ENCODE results near the gene TRIM37.

TRIM37 gene

GRCh38 chr17:58991718-58992331 is 114.9 kb downstream of the TRIM37 start:
- no peak for TF ChIP-seq REST (IDR thresholded peaks at IDR 0.05; ENCODE audit: insufficient read depth in 1 of 2, low read depth in 2 of 2, low read length in 2 of 2)
- TF ChIP-seq TAF1 (IDR thresholded peaks at IDR 0.05; ENCODE audit: borderline replicate concordance, insufficient read depth, low read length), result no peak
- no peak for TF ChIP-seq SIN3A (IDR thresholded peaks at IDR 0.05; ENCODE audit: borderline replicate concordance, insufficient read depth, low read length)
- no peak for TF ChIP-seq POLR2AphosphoS5 (IDR thresholded peaks at IDR 0.05; ENCODE audit: low read depth, low read length)
- no peak for TF ChIP-seq FOXP2 (optimal IDR thresholded peaks at IDR 0.05; ENCODE audit: borderline replicate concordance, extremely low read depth, extremely low read length, insufficient read depth)

- TF ChIP-seq REST (IDR thresholded peaks at IDR 0.05; ENCODE audit: insufficient read depth in 1 of 2, low read depth in 2 of 2, low read length in 2 of 2), result no peak
- TF ChIP-seq TAF1 (IDR thresholded peaks at IDR 0.05; ENCODE audit: borderline replicate concordance, insufficient read depth, low read length), result no peak
- TF ChIP-seq POLR2AphosphoS5 (IDR thresholded peaks at IDR 0.05; ENCODE audit: low read depth, low read length), result no peak
- no peak for TF ChIP-seq SIN3A (IDR thresholded peaks at IDR 0.05; ENCODE audit: borderline replicate concordance, insufficient read depth, low read length)
- TF ChIP-seq FOXP2 (optimal IDR thresholded peaks at IDR 0.05; ENCODE audit: borderline replicate concordance, extremely low read depth, extremely low read length, insufficient read depth), result no peak
Measured at GRCh38 chr17:58989629-58990028, 117.1 kb downstream of the TRIM37 start.

- TF ChIP-seq TAF1 (IDR thresholded peaks at IDR 0.05; ENCODE audit: borderline replicate concordance, insufficient read depth, low read length), result no peak
- no peak for TF ChIP-seq REST (IDR thresholded peaks at IDR 0.05; ENCODE audit: insufficient read depth in 1 of 2, low read depth in 2 of 2, low read length in 2 of 2)
- TF ChIP-seq SIN3A (IDR thresholded peaks at IDR 0.05; ENCODE audit: borderline replicate concordance, insufficient read depth, low read length), result no peak
- TF ChIP-seq FOXP2 (optimal IDR thresholded peaks at IDR 0.05; ENCODE audit: borderline replicate concordance, extremely low read depth, extremely low read length, insufficient read depth), result no peak
- no peak for TF ChIP-seq POLR2AphosphoS5 (IDR thresholded peaks at IDR 0.05; ENCODE audit: low read depth, low read length)
Measured at GRCh38 chr17:58985971-58986370, 120.7 kb downstream of the TRIM37 start.

- TF ChIP-seq REST (IDR thresholded peaks at IDR 0.05; ENCODE audit: insufficient read depth in 1 of 2, low read depth in 2 of 2, low read length in 2 of 2) (no peak), FOXP2 (optimal IDR thresholded peaks at IDR 0.05; ENCODE audit: borderline replicate concordance, extremely low read depth, extremely low read length, insufficient read depth) (no peak), TAF1 (IDR thresholded peaks at IDR 0.05; ENCODE audit: borderline replicate concordance, insufficient read depth, low read length) (no peak), SIN3A (IDR thresholded peaks at IDR 0.05; ENCODE audit: borderline replicate concordance, insufficient read depth, low read length) (no peak), POLR2AphosphoS5 (IDR thresholded peaks at IDR 0.05; ENCODE audit: low read depth, low read length) (no peak)
Measured at GRCh38 chr17:58985367-58985766, 121.3 kb downstream of the TRIM37 start.
